Loucy (cell line): ENCODE measurements around the gene NPEPL1.

Experiments
- EZH2phosphoT487 ChIP-seq: fragments of 200-600 bp; IDR thresholded peaks from 2 replicates; pipeline ENCODE4 v1.6.1; 2018; ENCODE audit warnings: antibody characterized with exemption, mild to moderate bottlenecking, moderate library complexity, borderline replicate concordance
- TF ChIP-seq, protein P1 (sequence below): fragments of 200-600 bp; sonication (generic); conservative IDR thresholded peaks from 2 replicates; pipeline ENCODE4 v1.5.1; 2014; ENCODE audit warnings: mild to moderate bottlenecking, antibody characterized with exemption, low read length

DNA sequence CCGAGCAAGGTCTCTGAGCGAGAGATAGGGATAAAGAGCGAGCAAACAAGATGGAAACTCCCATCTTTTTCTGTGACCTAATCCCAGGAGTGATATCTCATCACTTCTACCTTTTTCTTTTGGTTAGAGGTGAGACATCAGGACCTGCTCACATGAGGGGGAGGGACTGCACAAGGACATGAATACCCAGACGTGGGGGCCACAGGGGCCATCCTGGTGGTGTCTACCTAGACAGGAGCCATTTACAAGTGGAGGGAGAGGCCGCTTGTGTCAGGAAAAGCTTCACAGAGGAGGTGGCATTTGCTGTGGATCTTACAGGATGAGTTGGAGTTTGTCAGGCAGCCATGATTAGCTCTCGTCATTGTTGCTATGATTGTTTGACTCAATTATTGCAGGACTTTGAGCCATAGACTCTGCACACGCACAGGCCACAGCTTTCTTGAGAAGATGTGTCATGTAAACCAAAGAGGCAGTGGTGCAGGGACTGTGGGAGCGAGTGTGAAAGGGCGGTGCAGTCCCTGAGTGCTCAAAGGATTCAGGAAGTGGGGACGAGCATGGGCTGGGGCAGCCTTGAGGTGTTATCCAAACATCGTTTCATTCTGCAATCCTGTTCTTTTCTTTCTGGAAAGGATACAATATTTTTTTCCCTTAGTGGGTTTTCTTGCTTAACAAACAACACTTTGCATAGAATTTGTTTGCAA, 7.7 kb downstream of the NPEPL1 start:
- TF ChIP-seq, protein P1, sequence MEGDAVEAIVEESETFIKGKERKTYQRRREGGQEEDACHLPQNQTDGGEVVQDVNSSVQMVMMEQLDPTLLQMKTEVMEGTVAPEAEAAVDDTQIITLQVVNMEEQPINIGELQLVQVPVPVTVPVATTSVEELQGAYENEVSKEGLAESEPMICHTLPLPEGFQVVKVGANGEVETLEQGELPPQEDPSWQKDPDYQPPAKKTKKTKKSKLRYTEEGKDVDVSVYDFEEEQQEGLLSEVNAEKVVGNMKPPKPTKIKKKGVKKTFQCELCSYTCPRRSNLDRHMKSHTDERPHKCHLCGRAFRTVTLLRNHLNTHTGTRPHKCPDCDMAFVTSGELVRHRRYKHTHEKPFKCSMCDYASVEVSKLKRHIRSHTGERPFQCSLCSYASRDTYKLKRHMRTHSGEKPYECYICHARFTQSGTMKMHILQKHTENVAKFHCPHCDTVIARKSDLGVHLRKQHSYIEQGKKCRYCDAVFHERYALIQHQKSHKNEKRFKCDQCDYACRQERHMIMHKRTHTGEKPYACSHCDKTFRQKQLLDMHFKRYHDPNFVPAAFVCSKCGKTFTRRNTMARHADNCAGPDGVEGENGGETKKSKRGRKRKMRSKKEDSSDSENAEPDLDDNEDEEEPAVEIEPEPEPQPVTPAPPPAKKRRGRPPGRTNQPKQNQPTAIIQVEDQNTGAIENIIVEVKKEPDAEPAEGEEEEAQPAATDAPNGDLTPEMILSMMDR, result no peak
- no peak for TF ChIP-seq EZH2phosphoT487
